ENCODE measurements around the gene EDN2.

EDN2 gene

DNA sequence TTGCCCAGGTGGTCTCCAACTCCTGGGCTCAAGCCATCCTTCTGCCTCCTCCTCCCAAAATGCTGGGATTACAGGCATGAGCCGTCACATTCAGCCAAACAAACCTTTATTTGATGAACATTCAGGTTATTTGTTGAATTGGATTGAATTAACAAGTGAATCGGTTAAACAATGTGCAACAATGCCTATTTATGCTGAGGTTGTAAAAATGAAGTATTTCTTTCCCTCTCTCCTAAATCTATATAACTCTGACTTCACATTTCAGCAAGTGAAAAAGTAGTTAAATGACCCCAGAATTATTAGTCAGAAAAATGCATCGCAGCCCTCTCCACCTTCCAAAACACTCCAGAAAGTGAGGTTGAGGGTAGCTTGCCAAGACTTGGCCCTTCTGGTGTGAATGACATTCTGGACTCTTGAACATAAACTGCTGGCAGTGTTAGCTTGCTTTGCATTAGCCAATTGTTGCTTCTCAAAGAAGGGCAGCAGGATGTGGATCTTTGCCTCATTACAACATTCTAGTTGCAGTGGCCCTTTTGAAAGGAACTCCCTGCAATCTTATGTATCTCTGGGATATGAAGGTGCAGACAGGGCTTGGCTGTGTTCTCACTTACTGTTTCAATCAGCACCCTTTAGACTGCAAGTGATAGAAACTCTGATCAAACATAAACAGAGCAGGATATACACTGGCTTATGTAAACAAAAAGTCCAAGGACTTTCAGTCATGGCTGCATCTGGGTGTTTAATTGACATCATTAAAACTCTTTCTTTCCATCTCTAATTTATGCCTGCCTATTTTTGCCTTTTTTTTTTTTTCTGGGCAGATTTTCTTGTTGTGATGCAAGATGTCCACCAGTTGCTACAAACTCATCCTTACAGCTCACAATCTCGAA is 22.4 kb downstream of the EDN2 start:
- no peak for DNase-seq

DNA sequence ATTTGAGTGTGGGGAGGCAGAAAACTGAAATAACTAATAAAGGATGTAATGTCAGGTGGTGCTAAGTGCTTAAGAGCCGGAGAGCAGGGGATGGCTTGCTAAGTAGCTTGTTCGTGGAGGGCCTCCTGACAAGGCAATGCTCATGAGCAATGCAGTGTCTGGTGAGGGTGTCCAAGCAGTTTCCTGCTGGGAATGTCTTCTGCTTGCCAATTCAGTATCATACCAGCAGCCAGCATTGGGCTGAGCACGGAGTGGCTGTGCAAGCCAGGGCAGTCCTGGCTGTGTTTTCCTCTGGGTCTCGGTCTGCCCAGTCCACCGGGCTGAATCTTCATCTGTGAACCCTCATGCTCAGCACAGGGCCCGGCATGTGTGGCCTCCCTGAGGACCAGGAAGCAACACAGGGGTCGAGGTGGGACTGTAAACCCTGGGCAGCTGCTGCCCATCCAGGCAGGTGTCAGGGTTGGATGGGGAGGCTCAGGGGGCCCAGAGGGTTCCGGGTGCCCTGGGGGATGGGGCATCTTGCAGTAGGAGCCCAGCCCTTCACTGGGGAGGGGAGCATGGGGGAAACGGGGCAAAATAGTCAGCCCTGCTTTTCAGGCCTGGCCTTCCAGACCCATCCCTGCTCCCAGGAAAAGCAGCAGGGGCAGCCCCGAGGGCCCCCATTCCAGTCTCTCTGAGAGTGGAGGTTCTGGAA is 27.5 kb downstream of the EDN2 start:
- no peak for DNase-seq

DNA sequence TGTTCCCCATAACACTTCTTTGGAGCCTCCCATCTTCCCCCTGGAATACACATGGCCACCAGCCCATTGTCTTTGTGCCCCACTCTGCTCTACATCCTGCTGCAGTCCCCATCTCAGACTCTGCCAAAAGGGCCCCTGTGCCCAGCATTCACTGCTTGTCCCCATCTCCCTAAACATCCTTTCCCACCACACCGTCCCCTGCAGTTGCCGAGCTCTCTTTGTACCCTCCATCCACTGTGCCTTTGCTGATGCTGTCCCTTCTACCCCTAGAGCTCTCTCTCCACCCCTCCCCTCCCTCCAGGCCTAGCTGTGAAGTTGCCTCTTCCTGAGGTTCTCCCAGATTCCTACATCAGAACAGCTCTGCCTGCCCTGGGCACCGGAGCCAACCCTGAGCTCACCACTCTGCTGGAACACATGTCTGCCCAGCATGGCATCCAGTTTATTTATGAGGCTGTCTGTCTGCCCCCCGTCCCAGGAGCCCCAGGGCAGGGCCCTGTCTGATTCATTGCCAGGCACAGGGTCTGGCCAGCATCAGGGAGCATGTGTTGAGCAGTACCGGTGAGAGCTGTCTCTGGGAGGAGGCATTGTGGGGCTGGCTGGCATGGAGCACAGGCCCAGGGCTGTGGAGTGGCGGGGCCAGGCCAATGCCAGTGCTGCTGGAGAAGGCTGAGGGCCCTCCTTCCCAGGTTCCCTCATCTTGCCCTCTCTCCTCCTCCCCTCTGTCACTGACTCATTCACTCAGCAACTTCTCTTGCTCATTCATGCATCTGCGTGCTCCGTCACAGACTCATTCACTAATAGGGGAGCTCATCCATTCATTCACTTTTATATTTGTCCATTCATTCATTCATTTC is 28.8 kb downstream of the EDN2 start:
- no peak for DNase-seq

DNA sequence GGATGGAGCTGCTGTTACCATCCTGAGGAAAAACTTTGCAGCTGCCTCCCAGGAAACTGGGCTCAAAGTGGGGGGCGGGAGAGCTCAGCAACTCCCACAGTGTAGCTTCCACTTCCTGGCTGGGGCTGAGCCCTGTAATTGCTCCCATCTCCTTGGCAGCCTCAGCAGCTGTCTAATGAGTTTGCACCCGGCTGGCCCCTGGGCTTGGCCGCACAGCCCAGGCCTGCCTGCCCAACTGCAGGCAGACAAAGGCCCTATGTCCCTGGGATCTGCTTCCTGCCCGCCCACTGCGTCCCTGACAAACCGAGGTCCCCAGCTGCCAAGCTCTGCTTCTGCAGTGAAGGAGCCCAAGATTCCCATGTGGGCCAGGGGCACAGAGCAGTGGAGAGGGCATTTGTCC is 30.1 kb downstream of the EDN2 start:
- DNase-seq, result no peak

DNA sequence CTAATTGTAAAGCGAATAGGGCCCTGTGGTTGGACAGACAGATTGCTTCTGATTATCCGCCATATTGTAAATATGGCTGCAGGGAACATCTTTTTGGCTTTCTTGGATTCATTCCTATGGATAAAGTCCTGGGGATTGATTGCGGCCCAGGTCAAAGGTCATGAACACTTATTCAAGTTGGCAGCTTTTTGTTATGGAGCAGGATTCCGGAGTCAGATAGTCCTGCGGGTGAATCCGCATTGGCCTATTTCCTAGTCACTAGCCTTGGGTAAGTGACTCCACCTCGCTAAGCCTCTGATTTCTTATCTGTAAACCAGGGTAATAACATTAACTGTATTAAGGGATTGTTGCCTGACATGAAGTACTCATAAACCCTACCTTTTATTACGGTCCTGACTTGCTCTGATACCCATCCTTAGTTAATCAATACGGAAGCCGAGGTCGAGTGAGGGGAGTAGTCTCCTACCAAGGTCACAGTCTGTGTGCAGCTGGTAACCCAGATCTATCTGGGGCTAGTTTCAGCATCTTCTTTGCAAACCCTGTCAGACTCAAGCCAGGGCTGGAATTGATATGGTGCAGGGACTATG is 31.7 kb downstream of the EDN2 start:
- DNase-seq, result no peak

DNA sequence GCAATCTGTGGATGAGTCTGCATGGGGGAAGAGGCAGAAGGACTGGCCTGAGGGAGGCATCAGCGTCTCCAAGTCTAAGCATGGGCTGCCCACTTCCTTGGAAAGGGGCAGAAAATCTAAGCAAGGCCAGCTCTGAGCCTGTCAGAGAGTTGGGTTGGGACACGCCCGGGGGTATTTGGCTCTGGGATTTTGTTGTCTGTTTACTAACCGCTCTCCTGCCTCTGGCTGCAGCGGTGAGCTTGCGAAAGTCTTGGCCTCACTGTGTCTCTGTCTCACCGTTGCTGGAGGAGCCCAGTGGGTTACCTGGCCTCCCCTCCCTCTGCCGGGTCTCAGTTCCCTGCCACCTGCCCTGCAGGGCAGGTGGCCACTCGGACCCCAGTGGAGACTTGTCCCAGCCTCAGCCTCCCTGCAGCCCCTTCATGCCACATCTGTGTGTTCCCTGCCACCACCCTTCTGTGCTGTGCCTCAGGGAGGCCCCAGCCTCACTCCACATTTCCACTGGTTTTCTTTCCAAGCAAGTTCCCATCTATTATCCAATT is 33.7 kb downstream of the EDN2 start:
- no peak for DNase-seq

DNA sequence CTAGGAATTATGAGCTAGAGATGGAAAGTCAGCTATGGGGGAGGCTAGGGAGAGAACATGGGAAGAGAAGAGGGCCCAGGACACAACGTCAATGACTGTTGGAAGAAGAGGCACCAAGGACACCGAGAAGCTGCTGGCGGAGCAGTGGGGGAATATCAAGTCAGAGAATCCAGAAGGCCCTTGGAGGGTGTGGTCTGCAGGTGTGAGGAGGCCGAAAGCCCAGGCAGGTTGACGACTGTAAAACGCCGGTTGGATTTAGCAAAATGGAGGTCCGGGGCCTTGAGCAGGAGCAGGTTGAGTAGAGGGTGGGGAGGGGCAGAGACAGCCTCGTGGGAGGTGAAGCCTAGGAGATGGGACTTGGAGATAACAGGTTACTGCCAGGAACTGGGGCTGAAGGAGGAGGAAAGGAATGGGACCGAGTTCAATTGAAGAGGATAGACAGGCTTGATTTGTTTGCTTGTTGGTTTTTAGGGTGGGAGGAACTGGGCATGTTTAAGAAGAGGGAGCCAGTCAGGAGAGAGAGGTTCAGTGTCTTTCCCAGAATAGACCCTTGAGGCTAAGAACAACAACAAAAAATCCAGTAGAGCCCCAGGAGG is 35.1 kb downstream of the EDN2 start:
- no peak for DNase-seq

DNA sequence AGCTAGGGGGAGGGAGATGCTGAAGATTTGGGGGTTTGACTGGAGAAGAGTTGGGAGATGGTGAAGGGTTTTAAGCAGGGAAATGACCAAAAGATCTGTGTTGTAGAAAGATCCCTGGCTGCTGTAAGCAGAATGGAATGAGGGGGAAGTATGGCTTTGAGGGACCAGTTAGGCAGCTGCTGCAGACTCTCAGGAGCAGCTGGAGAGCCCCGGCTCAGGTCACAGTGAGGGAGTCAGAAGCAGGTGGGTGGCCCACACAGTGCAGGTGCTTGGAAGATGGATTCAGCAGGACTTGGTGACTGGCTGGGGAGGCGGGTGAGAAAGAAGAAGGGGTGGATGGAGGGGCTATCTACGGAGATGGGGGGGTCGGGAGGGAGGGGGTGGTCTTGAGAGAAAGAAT is 35.7 kb downstream of the EDN2 start:
- DNase-seq, result no peak

DNA sequence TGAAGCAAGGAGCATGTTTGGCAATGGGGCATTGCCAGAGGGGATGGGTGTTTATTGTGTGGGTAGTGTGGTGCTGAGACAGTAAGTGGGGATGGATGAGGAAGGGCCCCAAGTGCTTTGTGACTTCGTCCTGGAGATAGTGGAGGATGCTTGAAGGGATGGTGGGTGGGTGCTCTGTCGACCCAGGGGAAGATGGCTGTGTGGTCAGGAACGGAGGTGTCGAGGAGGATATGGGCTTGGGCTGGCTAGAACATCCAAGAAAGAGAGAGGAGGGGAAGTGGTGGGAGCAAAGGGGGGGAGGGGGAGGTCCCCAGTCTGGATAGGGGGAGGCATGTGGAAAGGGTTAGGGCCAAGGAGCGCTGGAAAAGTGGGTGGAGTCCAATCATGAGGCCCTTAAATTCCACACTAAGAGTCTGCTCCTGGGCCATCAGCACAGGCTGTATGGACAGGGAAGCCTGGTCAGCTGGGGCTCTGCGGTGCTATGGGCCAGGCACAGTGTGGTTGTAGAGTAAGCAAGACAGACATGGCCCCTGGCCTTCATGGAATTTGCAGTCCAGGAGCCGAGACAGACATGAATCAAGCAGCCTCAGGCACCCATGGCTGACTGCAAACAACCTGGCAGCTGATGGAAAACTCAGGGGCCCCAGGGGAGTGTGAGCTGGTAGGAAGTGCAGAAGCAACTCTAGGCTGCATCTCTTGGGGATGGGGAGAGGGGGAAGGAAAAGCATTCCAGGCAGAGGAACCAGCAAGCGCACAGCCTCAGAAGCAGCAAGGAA is 36.3 kb downstream of the EDN2 start:
- no peak for DNase-seq

DNA sequence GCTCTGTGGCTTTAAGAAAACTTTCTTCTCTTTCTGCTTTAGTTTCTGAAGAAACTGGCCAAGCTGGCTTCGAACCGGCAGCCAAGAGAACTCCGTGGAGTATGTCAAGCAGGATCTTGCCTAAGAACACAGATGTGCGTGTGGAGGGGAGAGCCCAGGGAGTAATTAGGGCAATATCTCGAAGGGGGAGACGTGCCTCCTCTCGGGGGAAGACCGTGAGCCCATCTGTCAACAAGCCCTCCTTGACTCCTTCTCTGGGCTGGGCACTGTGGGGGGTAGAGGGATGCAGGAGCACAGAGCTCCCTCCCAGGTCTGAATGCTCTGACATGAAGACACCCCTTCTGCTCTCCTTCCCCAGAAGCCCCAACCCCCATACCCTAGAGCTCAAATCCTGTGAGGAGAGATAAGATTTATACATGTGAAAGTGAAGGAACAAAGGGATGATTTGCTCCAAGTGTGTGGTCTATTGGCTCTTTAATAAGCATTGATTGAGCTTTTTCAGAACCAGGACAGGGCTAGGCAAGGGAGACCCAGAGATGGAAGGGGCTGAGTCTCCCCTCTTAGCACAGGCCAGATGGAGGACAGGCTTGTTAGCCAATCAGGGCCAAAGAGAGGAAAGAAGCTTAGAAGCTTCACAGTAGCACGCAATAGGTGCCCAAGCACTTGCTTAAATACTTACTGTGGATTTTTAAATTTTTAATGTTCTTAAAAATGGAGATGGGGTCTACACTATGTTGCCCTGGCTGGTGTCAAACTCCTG is 37.5 kb downstream of the EDN2 start:
- no peak for DNase-seq

DNA sequence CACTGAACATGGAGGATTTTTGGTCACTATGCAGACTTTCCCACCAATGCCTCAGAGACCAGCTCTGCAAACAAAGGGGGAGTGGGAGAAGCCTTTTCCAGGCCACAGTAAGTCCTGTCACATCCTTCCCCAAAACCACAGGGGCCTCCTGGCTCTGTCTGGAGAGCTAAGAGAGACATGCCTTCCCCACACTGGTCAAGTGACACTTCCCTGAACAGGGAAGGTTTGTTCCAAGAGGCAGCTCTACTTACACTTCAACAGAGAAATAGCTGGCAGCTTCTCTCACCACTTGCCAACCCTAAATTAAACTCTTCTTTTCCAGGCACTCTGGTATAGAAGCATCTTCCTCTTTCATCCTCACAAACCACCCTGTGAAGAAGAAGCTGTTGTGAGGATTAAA is 39.7 kb downstream of the EDN2 start:
- no peak for DNase-seq

DNA sequence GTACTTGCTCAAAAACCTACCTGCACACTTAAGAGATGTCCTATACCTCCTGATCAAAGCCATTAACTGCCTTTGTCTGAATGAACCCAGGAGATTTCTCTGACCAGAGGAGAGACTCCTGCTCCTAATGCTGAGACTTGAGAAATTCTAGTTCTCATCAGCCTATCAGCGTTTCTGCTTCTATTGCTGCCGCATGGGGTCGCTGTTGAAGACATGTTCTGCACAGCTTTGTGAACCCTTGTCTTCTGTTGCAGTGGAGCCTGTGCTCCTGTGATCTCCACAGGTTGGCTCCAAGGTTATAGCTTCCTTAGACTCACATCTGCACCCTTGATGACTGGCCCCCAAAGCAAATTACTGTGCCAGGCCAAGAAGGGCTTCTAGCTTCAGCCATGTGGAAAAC is 40.2 kb downstream of the EDN2 start:
- no peak for DNase-seq

DNA sequence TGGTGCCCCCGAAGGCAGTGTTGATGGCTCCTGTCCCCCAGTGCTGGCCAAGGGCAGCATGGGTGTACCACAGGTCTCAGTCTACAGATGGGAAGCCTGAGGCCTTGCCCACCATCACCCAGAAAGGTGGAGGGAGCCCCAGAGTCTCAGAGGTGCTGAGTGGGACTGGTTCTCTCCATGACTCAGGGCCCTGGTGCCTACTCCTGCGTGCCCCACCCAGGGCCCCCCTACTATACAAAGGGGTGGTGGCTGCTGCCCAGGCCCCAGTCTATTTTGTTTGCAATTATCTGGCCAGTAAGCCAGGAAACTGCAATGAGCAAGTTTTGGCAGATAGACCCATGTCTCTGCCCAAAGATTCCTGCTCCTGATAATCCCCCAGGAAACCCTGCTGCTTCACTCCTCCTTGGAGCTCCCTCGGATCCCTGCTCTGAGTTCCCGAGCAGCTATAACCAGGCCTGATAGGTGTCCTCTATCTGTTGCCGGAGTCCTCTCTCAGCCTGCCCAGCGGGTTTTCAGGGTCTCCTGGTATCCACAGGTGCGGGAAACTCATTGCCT is 41.7 kb downstream of the EDN2 start:
- no peak for DNase-seq

DNA sequence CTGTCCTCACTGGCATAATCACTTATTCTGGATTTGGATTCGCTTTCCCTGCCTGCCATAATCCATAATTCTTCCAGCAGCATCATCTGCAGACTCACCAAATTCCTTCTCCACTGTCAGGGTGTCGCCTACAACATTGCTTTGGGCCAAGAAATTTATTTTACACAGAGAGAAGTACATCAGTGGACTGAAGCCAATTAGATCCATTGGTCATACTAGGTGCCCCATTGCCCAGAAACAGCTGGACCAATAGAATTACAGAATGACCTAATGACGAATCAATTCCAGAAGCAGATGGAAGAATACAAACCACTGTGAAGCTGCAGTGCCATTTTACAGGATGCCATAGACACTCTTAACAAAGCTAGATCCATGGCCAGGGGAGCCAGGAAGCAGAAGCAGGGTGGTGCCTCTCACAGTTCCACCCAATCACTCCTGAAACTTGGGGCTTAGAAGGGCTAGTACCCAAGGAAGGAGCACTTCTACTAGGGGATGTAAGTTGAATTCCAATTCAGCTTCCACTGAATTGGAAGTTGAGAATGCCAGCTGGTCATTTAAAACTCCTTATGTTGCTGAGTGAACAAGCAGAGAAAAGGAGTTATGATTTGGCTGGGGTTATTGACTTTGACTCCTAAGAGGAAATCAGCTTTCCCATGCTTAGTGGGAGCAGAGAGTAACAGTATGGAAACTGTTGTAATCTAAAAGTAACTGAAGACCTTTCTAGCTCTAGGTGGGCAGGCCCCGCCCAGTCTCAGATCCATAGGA is 44.0 kb downstream of the EDN2 start:
- no peak for DNase-seq

DNA sequence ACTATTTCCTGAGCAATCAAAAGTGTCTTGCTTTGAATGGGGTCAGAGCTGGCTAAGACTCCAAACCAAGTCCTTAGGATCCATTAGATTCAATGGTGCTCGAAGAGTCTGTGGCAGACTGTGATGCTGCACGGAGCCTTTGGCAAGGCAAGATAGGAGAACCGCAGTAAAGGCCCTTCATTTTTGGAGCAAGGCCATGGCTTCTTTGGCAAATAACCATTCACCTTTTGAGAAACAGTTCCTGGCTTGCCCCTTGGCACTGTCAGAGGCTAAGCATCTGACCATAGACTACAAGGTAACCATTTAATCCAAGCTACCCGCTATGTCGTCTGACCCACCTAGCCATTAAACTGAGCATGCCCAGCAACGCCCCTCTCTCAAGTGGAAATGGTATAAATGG is 45.2 kb downstream of the EDN2 start:
- no peak for DNase-seq

DNA sequence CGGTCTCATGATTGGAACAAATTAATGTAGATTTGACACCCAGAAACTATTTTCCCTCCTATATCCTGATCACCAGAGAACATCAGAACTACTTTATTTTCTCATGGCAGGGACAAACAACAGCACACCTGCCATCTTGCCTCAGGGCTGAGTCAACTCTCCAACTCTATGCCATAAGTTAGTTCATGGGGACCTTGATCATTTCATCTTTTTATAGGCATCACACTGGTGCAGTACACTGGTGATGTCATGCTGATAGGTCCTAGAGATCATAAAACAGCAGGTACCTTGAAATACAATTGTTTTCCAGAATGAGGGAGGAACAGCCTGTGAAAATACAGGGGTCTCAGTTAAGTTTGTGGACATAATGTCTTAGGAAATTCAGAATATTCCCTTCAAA is 45.8 kb downstream of the EDN2 start:
- no peak for DNase-seq

DNA sequence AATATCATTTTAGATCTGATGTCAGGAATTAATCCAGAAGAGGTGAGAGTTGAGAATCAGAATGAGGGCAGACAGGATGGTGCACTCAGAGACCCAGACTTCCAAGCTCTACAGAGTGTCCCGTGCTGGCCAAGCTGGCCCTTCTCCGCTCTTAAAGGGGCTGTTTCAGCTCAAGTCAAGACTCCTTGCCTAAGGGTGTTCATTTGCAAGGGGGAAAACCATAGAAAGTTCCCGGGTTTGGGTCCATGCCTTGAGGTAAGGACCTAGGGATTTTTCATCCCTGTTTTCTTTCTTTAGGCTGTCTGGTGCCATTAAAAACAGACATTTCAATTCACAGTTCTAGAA is 47.5 kb downstream of the EDN2 start:
- DNase-seq, result no peak

DNA sequence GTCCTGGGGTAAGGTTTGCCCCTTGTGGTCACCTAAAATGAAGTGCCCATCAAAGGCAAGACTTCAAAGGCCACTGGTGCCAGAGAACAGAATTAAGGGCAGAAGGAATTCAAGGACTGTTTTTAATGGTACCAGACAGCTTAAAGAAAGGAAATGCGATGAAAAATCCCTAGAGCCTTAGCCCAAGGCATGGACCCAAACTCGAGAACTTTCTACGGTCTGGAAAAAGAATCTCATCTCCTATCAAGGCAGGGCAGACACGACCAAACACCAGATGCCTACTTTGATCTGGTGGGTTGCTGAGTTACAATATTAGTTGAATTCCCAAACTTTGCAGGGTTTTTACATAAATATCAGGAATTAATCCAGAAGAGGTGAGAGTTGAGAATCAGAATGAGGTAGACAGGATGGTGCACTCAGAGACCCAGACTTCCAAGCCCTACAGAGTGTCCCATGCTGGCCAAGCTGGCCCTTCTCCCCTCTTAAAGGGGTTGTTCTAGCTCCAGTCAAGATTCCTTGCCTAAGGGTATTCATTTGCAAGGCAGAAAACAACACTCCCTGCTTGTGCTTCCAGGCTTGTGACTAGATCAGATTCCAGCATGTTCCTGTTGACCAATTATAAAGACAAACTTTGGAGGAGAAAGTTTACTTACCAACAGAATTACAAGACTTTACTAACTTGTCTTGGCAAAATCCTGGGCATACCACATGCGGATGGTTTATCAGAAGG is 48.0 kb downstream of the EDN2 start:
- no peak for DNase-seq

DNA sequence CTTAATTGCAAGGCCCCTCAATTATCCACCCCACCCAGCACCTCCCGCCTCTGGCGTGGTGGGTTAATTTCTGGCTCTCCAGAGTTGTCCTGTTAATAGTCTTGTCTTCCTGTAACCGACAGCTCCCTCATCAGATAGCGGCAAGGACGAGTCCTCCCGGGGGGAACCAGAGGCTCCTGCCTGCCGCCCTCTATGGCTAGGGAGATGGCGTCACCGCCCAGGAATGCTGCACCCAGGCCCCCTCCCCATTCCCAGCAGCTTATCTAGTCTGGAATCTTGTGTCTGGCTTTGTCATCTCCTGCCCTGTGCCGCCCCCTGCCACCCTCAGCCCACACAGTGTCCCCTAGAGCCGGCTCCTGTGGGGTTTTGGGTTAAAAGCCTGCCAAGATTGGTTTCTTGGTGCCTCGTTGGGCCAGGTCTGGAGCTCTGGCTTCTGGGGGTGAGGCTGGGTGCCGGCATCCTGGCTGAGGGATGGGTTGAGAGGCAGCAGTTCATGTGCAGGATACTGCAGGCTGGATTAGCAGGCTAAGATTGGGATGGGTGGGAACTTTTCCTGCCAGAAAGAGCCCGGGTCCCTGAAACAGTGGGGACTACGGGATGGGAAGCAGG is 48.8 kb downstream of the EDN2 start:
- no peak for DNase-seq

Data from CD4-positive, alpha-beta T cell treated with Interleukin-15 for 1 hour (primary cell).